A549 (cell line): ENCODE measurements around the gene ZNF383.

Source experiments
- CHD2 ChIP-seq: fragments of 150-350 bp; IDR thresholded peaks from 2 replicates; pipeline ENCODE4 v1.6.1; 2014; ENCODE audit warnings: low read length; ENCODE audit not compliant: partially characterized antibody
- CTCF ChIP-seq: fragments of >200 bp; sonication (Bioruptor Twin); formaldehyde crosslinking; IDR thresholded peaks from 3 replicates; pipeline ENCODE4 v1.5.1; 2016
- MYC ChIP-seq: IDR thresholded peaks from 2 replicates; pipeline ENCODE4 v1.6.1; 2012; ENCODE audit warnings: mild to moderate bottlenecking, inconsistent platforms, low read length, improper control_type of control experiment, borderline replicate concordance
- PBX3 ChIP-seq: IDR thresholded peaks from 2 replicates; pipeline ENCODE4 v1.6.1; 2012
- POLR2A ChIP-seq: IDR thresholded peaks from 2 replicates; pipeline ENCODE4 v1.6.1; 2012; ENCODE audit warnings: mild to moderate bottlenecking, low read length
- POLR2AphosphoS2 ChIP-seq: conservative IDR thresholded peaks from 2 replicates; pipeline ENCODE4 v1.6.1; 2012; ENCODE audit warnings: low read length, improper control_type of control experiment, inconsistent platforms

GRCh38 chr19:37197768-37198167 lies 20.2 kb upstream of the ZNF383 start:
- TF ChIP-seq PBX3 (no peak), CTCF (no peak), POLR2A (no peak), POLR2AphosphoS2 (no peak), CHD2 (no peak), MYC (no peak)
